K562 (cell line): Measurements from ENCODE around the gene PGAP3.

Experiments used
- EZH2 ChIP-seq: IDR thresholded peaks from 2 replicates; pipeline ENCODE4 v1.6.1; 2012; ENCODE audit warnings: low read depth, mild to moderate bottlenecking, inconsistent platforms, low read length, borderline replicate concordance
- FOSL1 ChIP-seq: fragments of 200-800 bp; sonication (Bioruptor generic); conservative IDR thresholded peaks from 2 replicates; pipeline ENCODE4 v1.6.1; 2016; ENCODE audit warnings: missing genetic modification characterization, missing compliant biosample characterization
- THRA ChIP-seq: fragments of 450-650 bp; IDR thresholded peaks from 2 replicates; pipeline ENCODE4 v1.6.1; 2017; ENCODE audit warnings: mild to moderate bottlenecking, moderate library complexity

GRCh38 chr17:39674702-39675389 is 13.0 kb downstream of the PGAP3 start:
- TF ChIP-seq FOSL1 (no peak), THRA (no peak), EZH2 (no peak)
